RWPE1 (cell line): ENCODE data around the gene FOXI3.
"Not testable (repeated sequence)": the region's sequence is repeated elsewhere in the genome, so short reads cannot be mapped to it uniquely, and the experiment has no call there.

Source experiments
- CTCF ChIA-PET: fragments of 350-600 bp; sonication (Branson Sonifier 250); formaldehyde crosslinking; extraction: SDS; loops from one replicate; lab custom pipeline; 2021; lab: Yijun Ruan, JAX
- POLR2A ChIA-PET: fragments of 400-600 bp; formaldehyde crosslinking; extraction: SDS; loops from one replicate; lab custom pipeline; 2020; ENCODE audit warnings: antibody characterized with exemption; ENCODE audit not compliant: low non-redundant PET; lab: Yijun Ruan, JAX
- DNase-seq: peaks from one replicate; pipeline ENCODE4 v3.0.0; 2012; ENCODE audit warnings: low spot score
- H3K27ac ChIP-seq: fragments of 450-650 bp; 2 replicates; pipeline ENCODE4 v1.5.1; 2017
- TF ChIP-seq, protein P1 (sequence below): fragments of 450-650 bp; conservative IDR thresholded peaks from 2 replicates; pipeline ENCODE4 v1.5.1; 2017; ENCODE audit warnings: low read depth, mild to moderate bottlenecking

Gene FOXI3

DNA sequence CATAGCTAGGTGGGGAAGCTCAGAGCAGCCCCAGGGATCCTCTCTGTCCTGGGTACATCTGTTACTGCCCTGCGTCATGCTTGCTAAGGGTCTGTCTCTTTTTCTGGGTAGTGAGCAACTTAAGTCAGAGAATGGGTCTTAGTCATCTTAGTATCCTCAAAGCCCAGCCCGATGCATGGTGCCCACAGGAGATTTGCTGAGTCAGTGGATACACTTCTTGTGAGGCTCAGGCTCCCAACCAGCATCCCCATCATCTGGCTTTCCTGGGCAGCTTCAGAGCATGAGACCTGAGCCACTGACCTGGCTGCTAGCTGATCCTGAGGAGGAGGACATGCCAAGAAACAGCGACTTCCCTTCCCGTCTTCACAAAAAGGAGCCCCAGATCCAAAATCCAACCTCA is 10.0 kb downstream of the FOXI3 start:
- ChIA-PET POLR2A (no interaction called here), CTCF (no interaction called here)
- H3K27ac ChIP-seq = no peak overlapping the region
- TF ChIP-seq, protein P1, sequence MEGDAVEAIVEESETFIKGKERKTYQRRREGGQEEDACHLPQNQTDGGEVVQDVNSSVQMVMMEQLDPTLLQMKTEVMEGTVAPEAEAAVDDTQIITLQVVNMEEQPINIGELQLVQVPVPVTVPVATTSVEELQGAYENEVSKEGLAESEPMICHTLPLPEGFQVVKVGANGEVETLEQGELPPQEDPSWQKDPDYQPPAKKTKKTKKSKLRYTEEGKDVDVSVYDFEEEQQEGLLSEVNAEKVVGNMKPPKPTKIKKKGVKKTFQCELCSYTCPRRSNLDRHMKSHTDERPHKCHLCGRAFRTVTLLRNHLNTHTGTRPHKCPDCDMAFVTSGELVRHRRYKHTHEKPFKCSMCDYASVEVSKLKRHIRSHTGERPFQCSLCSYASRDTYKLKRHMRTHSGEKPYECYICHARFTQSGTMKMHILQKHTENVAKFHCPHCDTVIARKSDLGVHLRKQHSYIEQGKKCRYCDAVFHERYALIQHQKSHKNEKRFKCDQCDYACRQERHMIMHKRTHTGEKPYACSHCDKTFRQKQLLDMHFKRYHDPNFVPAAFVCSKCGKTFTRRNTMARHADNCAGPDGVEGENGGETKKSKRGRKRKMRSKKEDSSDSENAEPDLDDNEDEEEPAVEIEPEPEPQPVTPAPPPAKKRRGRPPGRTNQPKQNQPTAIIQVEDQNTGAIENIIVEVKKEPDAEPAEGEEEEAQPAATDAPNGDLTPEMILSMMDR = no peak
- DNase-seq = no peak

DNA sequence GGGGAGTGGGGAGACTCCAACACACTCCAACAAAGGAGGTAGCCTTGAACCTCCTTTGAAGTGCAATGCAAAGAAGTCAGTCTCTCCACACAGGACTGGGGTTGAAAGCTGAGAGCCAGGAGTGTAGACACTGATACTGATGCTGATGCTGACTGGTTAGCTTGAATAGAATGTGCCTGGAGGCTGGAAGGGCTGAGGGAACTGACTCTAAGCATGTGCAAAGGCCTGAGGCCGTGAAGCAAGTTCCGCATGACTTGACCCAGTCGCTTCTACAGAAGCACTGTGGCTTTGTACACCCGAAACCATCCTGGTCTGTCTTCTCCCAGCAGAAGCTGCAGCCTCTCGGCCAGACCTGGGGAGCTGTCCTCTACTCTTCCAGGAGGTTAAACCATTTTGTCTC is 10.4 kb downstream of the FOXI3 start:
- no peak for DNase-seq
- TF ChIP-seq, protein P1 = no peak
- no peak overlapping the region for H3K27ac ChIP-seq
- CTCF ChIA-PET = no interaction called here
- POLR2A ChIA-PET = no interaction called here

DNA sequence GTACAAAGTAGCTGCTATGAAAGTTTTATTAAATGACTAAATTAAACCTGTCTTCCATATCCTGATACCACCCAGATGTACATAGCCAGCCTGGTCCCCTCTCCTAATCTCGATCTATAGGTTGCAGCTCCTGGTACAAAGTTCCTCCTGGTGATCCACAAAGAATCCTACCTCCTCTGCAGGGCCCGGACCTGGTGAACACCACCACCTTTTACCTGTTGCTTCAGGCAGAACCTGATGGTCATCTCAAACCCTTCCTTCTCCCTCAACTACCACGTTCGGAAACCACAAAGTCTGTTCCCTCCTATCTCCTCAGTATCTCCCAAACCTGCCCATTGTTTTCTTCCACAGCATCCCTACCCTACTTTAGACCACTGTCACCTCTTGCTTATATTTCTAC is 15.5 kb downstream of the FOXI3 start:
- POLR2A ChIA-PET = no interaction called here
- DNase-seq = no peak
- TF ChIP-seq, protein P1 = no peak
- H3K27ac ChIP-seq = no peak overlapping the region
- CTCF ChIA-PET = no interaction called here

DNA sequence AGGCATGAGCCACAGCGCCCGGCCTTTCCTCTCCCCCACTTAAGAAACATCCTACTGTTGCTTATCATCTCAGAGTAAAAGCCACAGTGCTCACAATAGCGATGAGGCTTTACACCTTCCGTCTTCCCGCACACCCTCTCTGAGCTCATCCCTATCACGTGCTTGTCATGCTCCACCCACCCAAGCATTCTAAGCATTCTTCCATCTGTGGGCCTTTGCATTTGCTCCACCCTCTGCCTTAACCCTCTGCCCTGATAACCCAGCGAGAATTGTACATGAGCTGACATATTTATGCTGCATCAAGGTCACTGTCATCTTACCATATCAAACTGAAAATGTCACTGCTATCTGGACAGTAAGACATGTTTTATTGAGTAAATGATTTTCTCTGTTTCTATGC is 22.6 kb downstream of the FOXI3 start:
- no peak for DNase-seq
- CTCF ChIA-PET = no interaction called here
- TF ChIP-seq, protein P1 = no peak
- POLR2A ChIA-PET = no interaction called here
- H3K27ac ChIP-seq = no peak overlapping the region

DNA sequence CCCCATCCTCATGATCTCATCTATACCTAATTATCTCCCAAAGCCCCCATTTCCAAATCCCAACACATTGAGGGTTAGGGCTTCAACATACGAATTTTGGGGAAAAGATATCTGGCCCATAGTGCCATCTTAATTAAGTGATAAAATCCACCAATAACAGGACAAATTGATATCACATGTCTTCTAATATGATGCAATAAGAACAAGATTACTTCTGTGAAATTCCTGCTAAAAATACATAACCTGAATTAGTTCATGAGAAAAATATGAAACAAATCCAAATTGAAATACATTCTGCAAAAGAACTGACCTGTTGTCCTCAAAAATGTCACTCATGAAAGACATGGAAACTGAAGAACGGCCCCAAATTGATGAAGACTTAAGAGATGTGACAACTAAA is 28.8 kb downstream of the FOXI3 start:
- CTCF ChIA-PET = no interaction called here
- POLR2A ChIA-PET = no interaction called here

DNA sequence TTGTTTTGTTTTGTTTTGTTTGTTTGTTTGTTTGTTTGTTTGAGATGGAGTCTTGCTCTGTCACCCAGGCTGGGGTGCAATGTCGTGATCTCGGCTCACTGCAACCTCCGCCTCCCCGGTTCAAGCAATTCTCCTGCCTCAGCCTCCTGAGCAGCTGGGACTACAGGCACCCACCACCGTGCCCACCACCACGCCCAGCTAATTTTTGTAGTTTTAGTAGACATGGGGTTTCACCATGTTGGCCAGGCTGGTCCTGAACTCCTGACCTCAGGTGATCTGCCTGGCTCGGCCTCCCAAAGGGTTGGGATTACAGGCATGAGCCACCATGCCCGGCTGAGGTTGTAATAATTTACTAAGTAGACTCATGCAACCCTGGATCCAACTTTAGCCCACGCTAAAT is 33.4 kb downstream of the FOXI3 start:
- DNase-seq, H3K27ac ChIP-seq, POLR2A ChIA-PET: not testable (repeated sequence)
- CTCF ChIA-PET = interaction anchor here (0.7 kb wide), 1 partner anchor 110 kb away, joined by 3 read pairs; no protein-coding TSS in a partner anchor

More for the DNA sequence above, 28.8 kb downstream of the FOXI3 start:
- DNase-seq = no peak
- TF ChIP-seq, protein P1 = no peak
- H3K27ac ChIP-seq = no peak overlapping the region

DNA sequence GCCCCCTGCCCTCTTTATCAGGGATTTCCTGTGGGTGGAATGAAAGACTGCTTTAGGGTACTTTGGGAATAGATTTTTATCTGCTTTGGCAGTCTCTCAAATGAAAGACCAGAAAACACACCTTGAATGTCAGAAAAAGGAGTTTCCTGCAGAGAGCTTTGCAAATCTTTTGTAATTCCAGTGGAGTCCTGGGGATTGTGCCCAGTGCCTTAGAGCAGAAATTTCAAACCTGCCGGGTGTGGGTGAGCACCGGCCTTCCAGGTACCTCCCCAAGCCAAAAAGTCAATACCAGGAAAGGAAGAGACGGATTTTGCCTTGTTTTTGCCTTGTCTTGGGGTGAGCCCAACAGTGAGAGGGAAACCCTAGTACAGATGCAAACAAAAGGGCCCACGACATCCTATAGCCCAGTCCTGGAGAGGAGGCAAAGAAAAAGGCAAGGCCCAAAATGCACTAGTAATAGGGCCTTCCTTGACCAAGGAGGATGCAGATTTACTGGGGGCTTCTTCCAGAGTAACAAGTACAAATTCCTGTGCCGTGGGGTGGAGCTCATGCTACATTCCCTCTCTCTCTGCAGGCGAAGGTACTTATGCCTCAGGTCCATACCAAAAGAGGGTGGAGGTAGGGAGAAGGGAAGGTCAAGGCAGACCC is 36.4 kb downstream of the FOXI3 start:
- ChIA-PET CTCF (interaction anchor here (0.6 kb wide), 1 partner anchor 48 kb away, joined by 3 read pairs; no protein-coding TSS in a partner anchor), POLR2A (no interaction called here)
- TF ChIP-seq, protein P1 = no peak
- no peak for DNase-seq
- H3K27ac ChIP-seq = no peak overlapping the region

DNA sequence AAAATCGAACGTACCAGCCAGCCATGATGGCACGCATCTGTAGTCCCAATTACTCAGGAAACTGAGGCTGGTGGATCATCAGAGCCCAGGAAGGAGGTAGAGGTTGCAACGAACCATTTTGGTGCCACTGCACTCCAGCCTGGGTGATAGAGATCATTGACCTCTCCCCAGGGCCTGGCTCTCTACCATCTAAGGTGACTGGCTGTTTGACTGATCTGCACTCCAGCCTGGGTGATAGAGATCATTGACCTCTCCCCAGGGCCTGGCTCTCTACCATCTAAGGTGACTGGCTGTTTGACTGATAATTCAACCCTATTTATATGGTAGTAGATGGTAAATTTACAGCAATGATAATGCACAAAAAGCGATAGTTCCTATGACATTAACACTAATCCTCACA is 43.6 kb downstream of the FOXI3 start:
- POLR2A ChIA-PET = not testable (repeated sequence)
- CTCF ChIA-PET = interaction anchor here (0.6 kb wide), 1 partner anchor 123 kb away, joined by 3 read pairs; no protein-coding TSS in a partner anchor

More for the DNA sequence above, 43.6 kb downstream of the FOXI3 start:
- H3K27ac ChIP-seq, DNase-seq: not testable (repeated sequence)
